GM19397 (cell line): Measurements from ENCODE around the gene CARMIL1.

Experiments used
- ATAC-seq: cut with Tn5 transposase; IDR thresholded peaks from one replicate; pipeline ENCODE4 v1.9.1; 2021; ENCODE audit warnings: mild to moderate bottlenecking, moderate library complexity; ENCODE audit not compliant: unreplicated experiment

Gene CARMIL1

GRCh38 chr6:25497383-25498040 is 218.3 kb downstream of the CARMIL1 start:
- ATAC-seq, result no peak

- ATAC-seq, result no peak
Observed at GRCh38 chr6:25498505-25498904, 219.3 kb downstream of the CARMIL1 start.

- no peak for ATAC-seq
Observed at GRCh38 chr6:25499615-25500235, 220.6 kb downstream of the CARMIL1 start.

- no peak for ATAC-seq
Observed at GRCh38 chr6:25503686-25504085, 224.5 kb downstream of the CARMIL1 start.

- ATAC-seq, result no peak
Observed at GRCh38 chr6:25504661-25505060, 225.5 kb downstream of the CARMIL1 start.

- ATAC-seq, result no peak
Observed at GRCh38 chr6:25506020-25506419, 226.8 kb downstream of the CARMIL1 start.

- no peak for ATAC-seq
Observed at GRCh38 chr6:25508051-25508450, 228.9 kb downstream of the CARMIL1 start.

- ATAC-seq, result no peak
Observed at GRCh38 chr6:25511376-25511775, 232.2 kb downstream of the CARMIL1 start.

- no peak for ATAC-seq
Observed at GRCh38 chr6:25512560-25512959, 233.4 kb downstream of the CARMIL1 start.

- ATAC-seq, result no peak
Observed at GRCh38 chr6:25519856-25520255, 240.7 kb downstream of the CARMIL1 start.

- ATAC-seq, result no peak
Observed at GRCh38 chr6:25524542-25524941, 245.4 kb downstream of the CARMIL1 start.

- ATAC-seq, result no peak
Observed at GRCh38 chr6:25525078-25525477, 245.9 kb downstream of the CARMIL1 start.

- ATAC-seq, result no peak
Observed at GRCh38 chr6:25534942-25535631, 255.9 kb downstream of the CARMIL1 start.

- ATAC-seq, result no peak
Observed at GRCh38 chr6:25535632-25536225, 256.6 kb downstream of the CARMIL1 start.

GRCh38 chr6:25536781-25537180 is 257.6 kb downstream of the CARMIL1 start:
- no peak for ATAC-seq

GRCh38 chr6:25537349-25538018 is 258.3 kb downstream of the CARMIL1 start:
- no peak for ATAC-seq

GRCh38 chr6:25541228-25541627 is 262.1 kb downstream of the CARMIL1 start:
- ATAC-seq, result no peak

GRCh38 chr6:25542984-25543910 is 264.1 kb downstream of the CARMIL1 start:
- no peak for ATAC-seq

- no peak for ATAC-seq
Observed at GRCh38 chr6:25544833-25545232, 265.7 kb downstream of the CARMIL1 start.

GRCh38 chr6:25547797-25548196 is 268.6 kb downstream of the CARMIL1 start:
- no peak for ATAC-seq
